CD4-positive, alpha-beta T cell (primary cell): ENCODE data around the gene KDR. TPM values are rescaled to one million over a fixed set of nuclear protein-coding genes. Genes with fewer than 3 reads are reported as not detected.

Source experiments
- ATAC-seq: fragments of 200-7000 bp; cut with Tn5 transposase; one replicate; pipeline ENCODE4 v1.10.0; 2022; ENCODE audit warnings: mild to moderate bottlenecking; ENCODE audit not compliant: poor library complexity
- CTCF ChIA-PET: fragments of 350-600 bp; sonication (Branson Sonifier 250); formaldehyde crosslinking; loops from one replicate; lab custom pipeline; 2021; ENCODE audit warnings: antibody characterized with exemption, inconsistent platforms; lab: Charles Lee
- POLR2A ChIA-PET: fragments of 350-600 bp; sonication (Branson Sonifier 250); formaldehyde crosslinking; loops from one replicate; lab custom pipeline; 2021; ENCODE audit warnings: antibody characterized with exemption, inconsistent platforms; lab: Charles Lee
- DNase-seq, 14 experiments: peaks; one replicate each; pipeline ENCODE4 v3.0.0-alpha.2; 2013 to 2020; ENCODE audit warnings: mixed read lengths in 2 of 14
- H3K27ac ChIP-seq, 2 donors: one replicate each; pipeline versions ENCODE4 v1.5.1 to v1.7.0; 2013; ENCODE audit warnings: low read length in 2 of 2, low read depth in 1 of 2, mild to moderate bottlenecking in 1 of 2
- H3K27me3 ChIP-seq, 2 experiments: 1 replicate in 1 of 2; 2 replicates in 1 of 2; pipeline versions ENCODE4 v1.6.1 to v1.7.0; 2013; ENCODE audit warnings: low read length in 2 of 2, control low read depth in 1 of 2, mild to moderate bottlenecking in 1 of 2, moderate library complexity in 1 of 2; ENCODE audit not compliant: insufficient read depth in 2 of 2, control insufficient read depth in 1 of 2
- H3K36me3 ChIP-seq: one replicate; pipeline ENCODE4 v1.6.1; 2013; ENCODE audit warnings: low read length, control low read depth; ENCODE audit not compliant: insufficient read depth
- H3K4me1 ChIP-seq: one replicate; pipeline ENCODE4 v1.6.1; 2013; ENCODE audit warnings: low read length, control low read depth; ENCODE audit not compliant: insufficient read depth
- H3K4me3 ChIP-seq: one replicate; pipeline ENCODE4 v1.5.1; 2013; ENCODE audit warnings: mild to moderate bottlenecking, low read length, moderate library complexity
- H3K9me3 ChIP-seq, 2 experiments: 1 replicate in 1 of 2; 2 replicates in 1 of 2; pipeline versions ENCODE4 v1.6.1 to v1.7.0; 2013; ENCODE audit warnings: low read length in 2 of 2, mild to moderate bottlenecking in 2 of 2, control low read depth in 1 of 2, moderate library complexity in 1 of 2; ENCODE audit not compliant: control insufficient read depth in 1 of 2, insufficient read depth in 1 of 2
- H3K27ac Mint-ChIP-seq: one replicate; pipeline ENCODE4 v1.8.0; 2020; ENCODE audit warnings: mixed read lengths
- H3K27me3 Mint-ChIP-seq: one replicate; pipeline ENCODE4 v1.8.0; 2021; ENCODE audit warnings: mixed read lengths
- H3K36me3 Mint-ChIP-seq: one replicate; pipeline ENCODE4 v1.8.0; 2021; ENCODE audit warnings: low read depth, mixed read lengths
- H3K4me1 Mint-ChIP-seq: one replicate; pipeline ENCODE4 v1.8.0; 2021; ENCODE audit warnings: low read depth, mixed read lengths
- H3K4me3 Mint-ChIP-seq: one replicate; pipeline ENCODE4 v1.8.0; 2020; ENCODE audit warnings: mild to moderate bottlenecking, mixed read lengths
- H3K9me3 Mint-ChIP-seq: one replicate; pipeline ENCODE4 v1.8.0; 2020; ENCODE audit warnings: mixed read lengths
- CTCF ChIP-seq: fragments of 200-600 bp; IDR thresholded peaks from one replicate; pipeline ENCODE4 v1.8.0; 2022; ENCODE audit warnings: antibody characterized with exemption, mild to moderate bottlenecking
- intact Hi-C, 2 experiments: fragments of 100-400 bp; cut with DNase I in 1 of 2; cut with micrococcal nuclease in 1 of 2; formaldehyde crosslinking; loops; one replicate each; pipeline versions ENCODE4 v1.15.1 to v1.9.0; 2023 to 2025; cut with DNase I, micrococcal nuclease
- total RNA-seq, 174 experiments: library from RNA in 2 of 174; stranded (reverse) in 2 of 174; gene quantifications; one replicate each; pipeline ENCODE4 v1.2.3 and lab custom pipeline; 2021 to 2026

Gene KDR
- total RNA-seq, 2 experiments from 2014 or later, result not detected

GRCh38 chr4:55118397-55118796, 7.0 kb downstream of the KDR start:
- Mint-ChIP-seq H3K27ac (no peak overlapping the region), H3K4me3 (no peak overlapping the region), H3K36me3 (no peaks in the 10 kb centered on the region), H3K27me3 (peaks cover 32% of the 10 kb centered on the region), H3K4me1 (no peaks in the 10 kb centered on the region), H3K9me3 (no peaks in the 10 kb centered on the region)
- ChIA-PET CTCF (no interaction called here), POLR2A (no interaction called here)
- TF ChIP-seq CTCF, result no peak
- no peak overlapping the region for H3K27ac ChIP-seq
- no peaks in the 10 kb centered on the region for H3K4me1 ChIP-seq
- DNase-seq (no peak), ATAC-seq (no peak)
- intact Hi-C loops, result no loop called here
- peaks cover 0 to 2% of the 10 kb centered on the region in 2 experiments for H3K27me3 ChIP-seq
- no peaks in the 10 kb centered on the region for H3K36me3 ChIP-seq
- no peak overlapping the region for H3K4me3 ChIP-seq
- H3K9me3 ChIP-seq, result no peaks in the 10 kb centered on the region

- no peaks in the 10 kb centered on the region for H3K4me1 ChIP-seq
- Mint-ChIP-seq H3K27me3 (peaks cover 23% of the 10 kb centered on the region), H3K36me3 (no peaks in the 10 kb centered on the region), H3K9me3 (no peaks in the 10 kb centered on the region), H3K27ac (no peak overlapping the region), H3K4me3 (no peak overlapping the region), H3K4me1 (no peaks in the 10 kb centered on the region)
- intact Hi-C loops, result no loop called here
- no peaks in the 10 kb centered on the region for H3K36me3 ChIP-seq
- TF ChIP-seq CTCF, result no peak
- H3K27me3 ChIP-seq, result peaks cover 0 to 2% of the 10 kb centered on the region in 2 experiments
- CTCF ChIA-PET, result no interaction called here
- DNase-seq (no peak), ATAC-seq (no peak)
- no peak overlapping the region for H3K4me3 ChIP-seq
- H3K27ac ChIP-seq, result no peak overlapping the region
- no peaks in the 10 kb centered on the region for H3K9me3 ChIP-seq
- POLR2A ChIA-PET, result no interaction called here
These were observed 7.9 kb downstream of the KDR start for GRCh38 chr4:55117511-55117910.

- Mint-ChIP-seq H3K27me3 (peaks cover 15% of the 10 kb centered on the region), H3K4me3 (no peak overlapping the region), H3K36me3 (no peaks in the 10 kb centered on the region), H3K9me3 (no peaks in the 10 kb centered on the region), H3K27ac (no peak overlapping the region), H3K4me1 (no peaks in the 10 kb centered on the region)
- POLR2A ChIA-PET, result no interaction called here
- Histone ChIP-seq H3K27ac (no peak overlapping the region), H3K9me3 (no peaks in the 10 kb centered on the region), H3K4me1 (no peaks in the 10 kb centered on the region), H3K4me3 (no peak overlapping the region), H3K36me3 (no peaks in the 10 kb centered on the region), H3K27me3 (no peaks in the 10 kb centered on the region)
- DNase-seq (no peak), ATAC-seq (no peak)
- CTCF ChIA-PET, result no interaction called here
- intact Hi-C loops, result no loop called here
- no peak for TF ChIP-seq CTCF
These were observed 8.9 kb downstream of the KDR start for GRCh38 chr4:55116450-55116849.
